Measurements from ENCODE around the gene CCL22.
"Not testable (repeated sequence)": the region's sequence is repeated elsewhere in the genome, so short reads cannot be mapped to it uniquely, and the experiment has no call there.

The CCL22 gene
- 0 reads per million in 4 donors for total RNA-seq

- DNase-seq: no peak
Observed at GRCh38 chr16:57358527-57359095, at the start of gene CCL22. TSS of gene CCL22 (plus strand) at chr16:57358783. CDS start at chr16:57358817, 34 bp downstream.

- DNase-seq: no peak
Observed at GRCh38 chr16:57310801-57311200, 47.8 kb upstream of the CCL22 start.

GRCh38 chr16:57313509-57313908, 45.1 kb upstream of the CCL22 start:
- DNase-seq: no peak

- DNase-seq: no peak
Observed at GRCh38 chr16:57314161-57314785, 44.3 kb upstream of the CCL22 start.

- no peak for DNase-seq
Observed at GRCh38 chr16:57315416-57315815, 43.2 kb upstream of the CCL22 start.

- DNase-seq: no peak
Observed at GRCh38 chr16:57316390-57317017, 42.1 kb upstream of the CCL22 start.

GRCh38 chr16:57318240-57318970, 40.2 kb upstream of the CCL22 start:
- no peak for DNase-seq

- DNase-seq: no peak
Observed at GRCh38 chr16:57319646-57320045, 38.9 kb upstream of the CCL22 start.

- no peak for DNase-seq
Observed at GRCh38 chr16:57324749-57325148, 33.8 kb upstream of the CCL22 start.

- no peak for DNase-seq
Observed at GRCh38 chr16:57325458-57325857, 33.1 kb upstream of the CCL22 start.

- no peak for DNase-seq
Observed at GRCh38 chr16:57329718-57330327, 28.8 kb upstream of the CCL22 start.

- DNase-seq: no peak
Observed at GRCh38 chr16:57331355-57331754, 27.2 kb upstream of the CCL22 start.

GRCh38 chr16:57333402-57333801, 25.2 kb upstream of the CCL22 start:
- DNase-seq: no peak

GRCh38 chr16:57335366-57335765, 23.2 kb upstream of the CCL22 start:
- no peak for DNase-seq

- DNase-seq: no peak
Observed at GRCh38 chr16:57341062-57341440, 17.5 kb upstream of the CCL22 start.

- no peak for DNase-seq
Observed at GRCh38 chr16:57341441-57342303, 16.9 kb upstream of the CCL22 start.

GRCh38 chr16:57342606-57343005, 16.0 kb upstream of the CCL22 start:
- DNase-seq: not testable (repeated sequence)

GRCh38 chr16:57343221-57343620, 15.4 kb upstream of the CCL22 start:
- no peak for DNase-seq

- DNase-seq: not testable (repeated sequence)
Observed at GRCh38 chr16:57344094-57344493, 14.5 kb upstream of the CCL22 start.

GRCh38 chr16:57345021-57345420, 13.6 kb upstream of the CCL22 start:
- no peak for DNase-seq

- DNase-seq: no peak
Observed at GRCh38 chr16:57345666-57346204, 12.8 kb upstream of the CCL22 start.

- no peak for DNase-seq
Observed at GRCh38 chr16:57347858-57348257, 10.7 kb upstream of the CCL22 start.
